ENCODE measurements around the gene ZNF425.

ZNF425 gene, protein sequence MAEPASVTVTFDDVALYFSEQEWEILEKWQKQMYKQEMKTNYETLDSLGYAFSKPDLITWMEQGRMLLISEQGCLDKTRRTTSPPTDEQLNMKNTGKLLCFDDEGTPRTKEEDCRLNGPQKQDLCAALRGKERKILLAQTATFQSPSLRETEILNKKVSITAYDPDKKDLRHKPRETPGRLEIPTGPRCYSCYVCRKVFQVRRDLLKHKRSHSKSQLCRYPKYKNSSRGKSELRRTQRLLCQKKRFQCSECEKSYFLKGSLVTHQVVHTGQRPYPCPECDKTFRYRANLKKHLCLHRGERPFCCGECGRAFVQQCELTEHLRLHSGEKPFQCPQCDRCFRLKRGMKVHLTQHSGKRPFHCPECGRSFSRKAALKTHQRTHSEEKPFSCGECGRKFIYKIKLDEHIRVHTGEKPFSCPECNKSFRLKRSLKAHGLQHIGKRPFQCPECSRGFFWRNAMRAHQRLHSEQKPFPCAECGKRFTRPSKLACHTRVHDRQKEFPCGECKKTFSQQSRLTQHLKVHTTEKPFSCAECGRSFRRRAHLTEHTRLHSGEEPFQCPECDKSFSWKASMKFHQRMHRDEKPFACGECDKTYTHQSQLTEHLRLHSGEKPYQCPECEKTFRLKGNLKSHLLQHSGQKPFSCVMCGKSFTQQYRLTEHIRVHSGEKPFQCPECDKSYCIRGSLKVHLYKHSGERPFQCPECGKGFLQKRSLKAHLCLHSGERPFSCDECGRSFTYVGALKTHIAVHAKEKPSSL

DNA sequence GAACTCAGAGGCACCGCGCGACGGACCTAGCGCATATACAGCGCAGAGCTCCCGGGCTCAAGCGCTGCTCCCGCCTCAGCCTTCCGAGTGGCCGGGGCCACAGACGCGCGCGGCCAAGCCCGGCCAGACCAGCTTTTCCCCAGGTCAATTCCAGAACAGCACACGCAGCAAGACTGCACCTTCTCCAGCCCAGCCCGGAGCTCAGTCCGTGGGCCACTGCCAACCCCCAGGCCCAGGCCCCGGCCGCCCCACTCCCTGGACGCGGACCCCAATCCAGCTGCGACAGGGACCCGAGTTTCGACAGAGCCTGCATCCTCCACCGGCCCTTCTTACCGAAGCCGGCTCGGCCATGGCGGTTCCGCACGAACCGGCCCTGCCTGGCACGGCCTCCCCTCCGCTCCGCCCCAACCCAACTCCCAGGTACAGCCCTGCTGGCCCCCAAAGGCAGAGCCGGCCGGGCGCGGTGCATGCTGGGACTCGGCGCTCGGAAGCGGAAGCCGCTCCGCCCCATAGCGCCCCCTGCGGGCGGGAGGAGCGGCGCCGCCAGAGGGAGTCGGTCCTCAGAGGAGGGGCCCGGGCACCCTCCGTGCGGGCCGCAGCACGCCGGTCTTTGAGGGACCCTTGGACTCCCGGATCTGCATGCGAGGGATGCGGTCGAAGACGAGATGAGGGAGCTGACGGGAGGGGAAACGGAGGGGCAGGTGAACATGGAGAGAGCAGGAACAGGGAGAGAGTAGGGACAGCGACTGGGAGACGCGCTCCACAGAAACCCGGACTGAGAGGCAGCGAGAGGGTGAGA lies at the start of gene ZNF425:
Gene ZNF425, minus strand, starts transcription at position 462 of the 799 bp plus-strand sequence. Its CDS starts 111 bp downstream, at position 351.
- Histone ChIP-seq H3K36me3 (ENCODE audit: control insufficient read depth, insufficient read depth, low read length) (peaks cover 13% of the 10 kb centered on the region), H3K9ac (ENCODE audit: low read length) (peak within 1 kb of the TSS; percentile 94), H3K9me3 (ENCODE audit: control insufficient read depth, insufficient read depth, low read depth, low read length) (peaks cover 12% of the 10 kb centered on the region), H3K27ac (ENCODE audit: low read depth, low read length) (peak within 1 kb of the TSS; percentile 94), H3K4me1 (ENCODE audit: control insufficient read depth, insufficient read depth, low read length) (peaks cover 10% of the 10 kb centered on the region), H3K4me3 (ENCODE audit: low read depth, low read length) (peak within 1 kb of the TSS; percentile 84), H3K27me3 (ENCODE audit: control insufficient read depth, insufficient read depth, low read length) (no peaks in the 10 kb centered on the region)

DNA sequence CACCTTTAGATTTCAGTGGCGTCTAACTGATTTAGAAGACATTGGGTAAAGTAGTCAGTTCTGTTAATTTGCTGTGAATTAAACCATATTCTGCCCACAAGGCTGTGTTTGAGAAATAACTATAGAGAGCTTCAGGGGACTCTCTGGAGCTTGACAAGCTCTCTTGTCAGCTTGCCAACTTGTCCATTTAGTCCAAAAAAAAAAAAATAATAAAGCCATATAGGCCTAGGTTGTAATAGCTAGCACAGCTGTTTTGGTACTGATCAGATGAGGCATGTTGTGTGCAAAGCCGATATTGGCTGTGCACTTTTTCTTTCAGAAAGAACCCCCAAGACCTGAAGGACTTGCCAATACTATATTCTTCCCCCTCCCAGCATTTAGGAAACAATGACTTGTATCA lies 49.0 kb upstream of the ZNF425 start:
- no peak overlapping the region for H3K9ac ChIP-seq (ENCODE audit: low read length)
- no peaks in the 10 kb centered on the region for H3K9me3 ChIP-seq (ENCODE audit: control insufficient read depth, insufficient read depth, low read depth, low read length)
- H3K27me3 ChIP-seq (ENCODE audit: control insufficient read depth, insufficient read depth, low read length): no peaks in the 10 kb centered on the region
- H3K4me3 ChIP-seq (ENCODE audit: low read depth, low read length): no peak overlapping the region
- no peaks in the 10 kb centered on the region for H3K4me1 ChIP-seq (ENCODE audit: control insufficient read depth, insufficient read depth, low read length)
- H3K36me3 ChIP-seq (ENCODE audit: control insufficient read depth, insufficient read depth, low read length): peaks cover 96% of the 10 kb centered on the region
- H3K27ac ChIP-seq (ENCODE audit: low read depth, low read length): no peak overlapping the region

DNA sequence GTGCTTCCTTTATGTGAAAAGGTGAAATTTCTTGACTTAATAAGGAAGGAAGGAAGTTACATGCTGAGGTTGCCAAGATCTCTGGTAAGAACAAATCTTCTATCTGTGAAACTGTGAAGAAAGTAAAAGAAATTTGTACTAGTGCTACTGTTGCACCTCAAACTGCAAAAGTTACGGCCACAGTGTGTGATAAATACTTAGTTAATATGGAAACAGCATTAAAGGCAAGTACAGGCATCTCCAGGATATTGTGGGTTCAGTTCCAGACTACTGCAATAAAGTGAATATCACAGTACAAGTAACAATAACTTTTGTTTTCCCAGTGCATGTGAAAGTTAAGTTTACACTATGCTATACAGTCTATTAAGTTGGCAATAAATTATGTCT lies 46.4 kb upstream of the ZNF425 start:
- Histone ChIP-seq H3K9ac (ENCODE audit: low read length) (no peak overlapping the region), H3K4me3 (ENCODE audit: low read depth, low read length) (no peak overlapping the region), H3K27ac (ENCODE audit: low read depth, low read length) (no peak overlapping the region), H3K27me3 (ENCODE audit: control insufficient read depth, insufficient read depth, low read length) (no peaks in the 10 kb centered on the region), H3K4me1 (ENCODE audit: control insufficient read depth, insufficient read depth, low read length) (no peaks in the 10 kb centered on the region), H3K9me3 (ENCODE audit: control insufficient read depth, insufficient read depth, low read depth, low read length) (no peaks in the 10 kb centered on the region), H3K36me3 (ENCODE audit: control insufficient read depth, insufficient read depth, low read length) (peaks cover 96% of the 10 kb centered on the region)

DNA sequence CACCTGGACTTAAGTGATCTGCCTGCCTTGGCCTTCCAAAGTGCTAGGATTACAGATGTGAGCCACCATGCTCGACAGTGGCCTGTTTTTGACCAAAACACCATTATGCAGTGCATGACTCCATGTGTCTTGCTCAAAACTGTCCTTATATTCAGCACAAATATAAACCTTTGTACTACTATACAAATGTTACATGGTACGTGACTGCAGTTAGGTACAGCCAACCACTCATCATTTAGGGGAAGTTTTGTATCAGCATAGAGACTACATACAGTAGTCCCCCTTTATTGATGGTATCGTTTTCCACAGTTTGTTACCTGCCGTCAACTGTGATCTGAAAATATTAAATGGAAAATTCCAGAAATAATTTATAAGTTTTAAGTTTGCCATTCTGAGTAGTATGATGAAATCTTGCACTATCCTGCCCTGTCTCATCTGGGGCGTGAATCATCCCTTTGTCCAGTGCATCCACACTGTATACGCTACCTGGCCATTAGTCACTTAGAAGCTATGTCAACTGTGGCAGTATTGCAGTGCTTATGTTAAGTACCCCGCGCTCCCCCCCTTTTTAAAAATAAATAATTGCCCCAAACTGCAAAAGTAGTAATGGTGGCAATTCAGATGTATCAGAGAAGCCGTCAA lies 45.9 kb upstream of the ZNF425 start:
- no peaks in the 10 kb centered on the region for H3K4me1 ChIP-seq (ENCODE audit: control insufficient read depth, insufficient read depth, low read length)
- H3K36me3 ChIP-seq (ENCODE audit: control insufficient read depth, insufficient read depth, low read length): peaks cover 96% of the 10 kb centered on the region
- no peaks in the 10 kb centered on the region for H3K9me3 ChIP-seq (ENCODE audit: control insufficient read depth, insufficient read depth, low read depth, low read length)
- no peak overlapping the region for H3K4me3 ChIP-seq (ENCODE audit: low read depth, low read length)
- no peaks in the 10 kb centered on the region for H3K27me3 ChIP-seq (ENCODE audit: control insufficient read depth, insufficient read depth, low read length)
- no peak overlapping the region for H3K27ac ChIP-seq (ENCODE audit: low read depth, low read length)
- no peak overlapping the region for H3K9ac ChIP-seq (ENCODE audit: low read length)

DNA sequence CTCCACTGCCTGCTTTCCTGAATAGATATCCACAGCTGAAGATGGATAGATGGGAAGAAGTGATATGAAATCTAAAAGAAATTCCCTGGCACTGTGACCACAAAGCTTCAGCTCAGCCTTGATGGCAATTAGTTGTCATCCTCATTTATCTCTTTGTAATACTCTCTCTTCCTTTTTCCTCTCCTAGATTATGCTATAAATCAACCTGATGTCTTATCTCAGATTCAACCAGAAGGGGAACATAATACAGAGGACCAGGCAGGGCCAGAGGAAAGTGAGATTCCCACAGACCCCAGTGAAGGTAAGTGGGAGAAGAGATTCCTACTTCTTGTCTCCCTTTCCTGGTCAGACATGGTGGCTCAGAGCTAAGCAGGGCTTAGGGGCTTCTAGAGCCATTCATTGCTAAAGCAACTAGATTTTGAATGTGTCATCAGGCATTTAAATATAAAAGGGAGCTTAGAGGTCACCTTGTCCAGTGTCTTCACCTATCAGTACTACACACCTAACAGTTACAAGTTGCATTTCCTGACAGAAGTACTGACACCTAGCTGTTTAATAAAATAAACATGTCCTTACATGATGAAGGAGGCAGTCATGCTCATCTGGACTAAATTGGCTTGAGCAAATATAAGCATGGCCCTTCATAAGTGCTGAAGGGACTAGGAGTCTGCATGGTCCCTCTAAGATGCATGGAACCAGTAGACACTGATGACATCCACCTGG lies 40.7 kb upstream of the ZNF425 start:
- no peak overlapping the region for H3K9ac ChIP-seq (ENCODE audit: low read length)
- no peak overlapping the region for H3K27ac ChIP-seq (ENCODE audit: low read depth, low read length)
- no peaks in the 10 kb centered on the region for H3K27me3 ChIP-seq (ENCODE audit: control insufficient read depth, insufficient read depth, low read length)
- no peaks in the 10 kb centered on the region for H3K4me1 ChIP-seq (ENCODE audit: control insufficient read depth, insufficient read depth, low read length)
- H3K36me3 ChIP-seq (ENCODE audit: control insufficient read depth, insufficient read depth, low read length): peaks cover 89% of the 10 kb centered on the region
- no peak overlapping the region for H3K4me3 ChIP-seq (ENCODE audit: low read depth, low read length)
- no peaks in the 10 kb centered on the region for H3K9me3 ChIP-seq (ENCODE audit: control insufficient read depth, insufficient read depth, low read depth, low read length)

DNA sequence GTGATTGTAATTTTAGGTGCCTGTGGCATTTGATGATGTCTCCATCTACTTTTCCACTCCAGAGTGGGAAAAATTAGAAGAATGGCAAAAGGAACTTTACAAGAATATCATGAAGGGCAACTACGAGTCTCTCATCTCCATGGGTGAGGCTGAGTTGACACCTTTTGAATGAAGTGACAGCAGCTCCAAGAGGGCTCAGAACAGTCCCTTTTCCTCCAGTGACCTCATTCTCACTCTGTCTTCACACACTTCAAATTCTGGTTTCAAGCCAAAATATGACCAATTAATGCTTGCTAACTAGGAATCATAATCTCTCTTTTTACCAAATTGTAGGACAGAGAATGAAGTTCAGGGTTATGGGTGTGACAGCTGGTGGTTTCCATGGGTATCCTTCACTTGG lies 40.0 kb upstream of the ZNF425 start:
- Histone ChIP-seq H3K9ac (ENCODE audit: low read length) (no peak overlapping the region), H3K4me1 (ENCODE audit: control insufficient read depth, insufficient read depth, low read length) (no peaks in the 10 kb centered on the region), H3K36me3 (ENCODE audit: control insufficient read depth, insufficient read depth, low read length) (peaks cover 89% of the 10 kb centered on the region), H3K4me3 (ENCODE audit: low read depth, low read length) (no peak overlapping the region), H3K27me3 (ENCODE audit: control insufficient read depth, insufficient read depth, low read length) (no peaks in the 10 kb centered on the region), H3K27ac (ENCODE audit: low read depth, low read length) (no peak overlapping the region), H3K9me3 (ENCODE audit: control insufficient read depth, insufficient read depth, low read depth, low read length) (no peaks in the 10 kb centered on the region)

DNA sequence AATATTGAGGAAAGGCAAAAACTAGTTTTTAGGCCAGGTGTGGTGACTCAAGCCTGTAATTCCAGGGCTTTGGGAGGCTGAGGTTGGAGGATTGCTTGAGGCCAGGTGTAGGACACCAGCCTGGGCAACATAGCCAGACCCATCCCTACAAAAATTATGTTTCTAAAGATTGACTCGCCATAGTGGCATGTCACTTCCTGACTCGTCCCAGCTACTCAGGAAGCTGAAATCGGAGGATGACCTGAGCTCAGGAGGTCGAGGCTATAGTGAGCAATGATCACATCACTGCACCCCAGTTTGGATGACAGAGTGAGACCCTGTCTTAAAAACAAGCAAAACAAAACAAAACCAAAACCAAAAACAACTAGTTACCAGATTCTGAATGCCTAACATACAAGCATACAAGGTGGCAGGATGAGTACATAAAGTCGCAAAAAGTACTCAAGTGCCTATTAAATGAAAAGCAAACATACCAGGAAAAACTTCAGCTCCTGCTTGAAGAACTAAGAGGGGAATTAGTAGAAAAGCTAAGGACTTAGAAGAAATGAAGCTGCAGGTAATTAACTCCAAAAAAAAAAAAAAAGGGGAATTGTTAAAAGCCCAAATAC lies 35.2 kb upstream of the ZNF425 start:
- Histone ChIP-seq H3K9me3 (ENCODE audit: control insufficient read depth, insufficient read depth, low read depth, low read length) (no peaks in the 10 kb centered on the region), H3K27ac (ENCODE audit: low read depth, low read length) (no peak overlapping the region), H3K27me3 (ENCODE audit: control insufficient read depth, insufficient read depth, low read length) (no peaks in the 10 kb centered on the region), H3K9ac (ENCODE audit: low read length) (no peak overlapping the region), H3K36me3 (ENCODE audit: control insufficient read depth, insufficient read depth, low read length) (peaks cover 83% of the 10 kb centered on the region), H3K4me1 (ENCODE audit: control insufficient read depth, insufficient read depth, low read length) (no peaks in the 10 kb centered on the region), H3K4me3 (ENCODE audit: low read depth, low read length) (no peak overlapping the region)

DNA sequence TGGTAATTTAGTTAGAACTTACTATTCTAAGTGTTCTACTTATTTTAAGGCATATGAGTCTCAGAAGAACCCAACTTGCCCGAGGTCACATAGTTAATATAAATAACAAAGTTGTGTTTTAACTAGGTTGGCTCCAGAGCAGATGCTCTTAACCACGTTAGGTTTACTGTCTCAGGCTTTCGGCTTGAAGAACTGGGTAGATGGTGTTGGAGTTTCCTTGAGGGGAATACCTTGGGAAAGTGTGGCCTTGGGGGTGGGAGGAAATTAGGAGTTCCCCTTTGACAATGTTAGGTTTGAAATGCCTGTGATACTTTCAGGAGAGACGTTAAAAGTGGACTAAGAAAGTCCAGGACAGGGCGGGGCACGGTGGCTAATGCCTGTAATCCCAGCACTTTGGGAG lies 30.8 kb upstream of the ZNF425 start:
- H3K36me3 ChIP-seq (ENCODE audit: control insufficient read depth, insufficient read depth, low read length): peaks cover 83% of the 10 kb centered on the region
- no peak overlapping the region for H3K9ac ChIP-seq (ENCODE audit: low read length)
- H3K27ac ChIP-seq (ENCODE audit: low read depth, low read length): no peak overlapping the region

DNA sequence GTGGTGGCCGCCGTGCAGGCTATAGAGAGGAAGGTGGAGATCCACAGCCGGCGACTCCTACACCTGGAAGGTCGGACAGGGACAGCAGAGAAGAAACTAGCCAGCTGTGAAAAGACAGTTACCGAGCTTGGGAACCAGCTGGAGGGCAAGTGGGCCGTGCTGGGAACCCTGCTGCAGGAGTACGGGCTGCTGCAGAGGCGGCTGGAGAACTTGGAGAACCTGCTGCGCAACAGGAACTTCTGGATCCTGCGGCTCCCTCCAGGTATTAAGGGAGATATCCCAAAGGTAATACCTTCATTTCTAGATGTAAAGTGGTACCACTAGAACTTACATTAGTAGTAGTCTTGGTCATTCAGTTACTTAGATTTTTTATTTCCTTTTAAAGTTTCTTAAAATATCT lies 27.9 kb upstream of the ZNF425 start:
- Histone ChIP-seq H3K36me3 (ENCODE audit: control insufficient read depth, insufficient read depth, low read length) (peaks cover 72% of the 10 kb centered on the region), H3K9me3 (ENCODE audit: control insufficient read depth, insufficient read depth, low read depth, low read length) (no peaks in the 10 kb centered on the region), H3K27me3 (ENCODE audit: control insufficient read depth, insufficient read depth, low read length) (no peaks in the 10 kb centered on the region), H3K9ac (ENCODE audit: low read length) (no peak overlapping the region), H3K4me1 (ENCODE audit: control insufficient read depth, insufficient read depth, low read length) (peaks cover 17% of the 10 kb centered on the region), H3K4me3 (ENCODE audit: low read depth, low read length) (no peak overlapping the region), H3K27ac (ENCODE audit: low read depth, low read length) (no peak overlapping the region)

More for the DNA sequence above, 30.8 kb upstream of the ZNF425 start:
- Histone ChIP-seq H3K9me3 (ENCODE audit: control insufficient read depth, insufficient read depth, low read depth, low read length) (no peaks in the 10 kb centered on the region), H3K4me3 (ENCODE audit: low read depth, low read length) (no peak overlapping the region), H3K4me1 (ENCODE audit: control insufficient read depth, insufficient read depth, low read length) (no peaks in the 10 kb centered on the region), H3K27me3 (ENCODE audit: control insufficient read depth, insufficient read depth, low read length) (no peaks in the 10 kb centered on the region)

DNA sequence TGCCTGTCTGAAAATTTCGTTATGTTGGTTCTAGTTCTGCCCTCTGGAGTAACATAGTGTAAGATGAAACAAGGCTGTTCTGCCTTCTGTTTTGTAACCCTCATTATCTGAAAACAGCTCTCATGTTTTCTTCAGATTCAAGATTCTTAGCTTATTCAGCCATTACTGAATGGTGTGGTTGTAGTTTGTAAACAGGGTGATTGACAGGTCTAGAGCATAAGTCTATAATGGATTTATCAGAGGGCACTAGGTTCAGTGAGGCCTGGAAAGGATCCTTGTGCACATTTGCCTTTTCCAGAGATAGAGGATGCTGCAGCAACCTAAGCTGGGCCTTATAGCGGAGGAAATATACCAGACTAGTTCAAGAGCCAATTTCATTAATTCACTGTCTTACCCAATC lies 27.2 kb upstream of the ZNF425 start:
- Histone ChIP-seq H3K9me3 (ENCODE audit: control insufficient read depth, insufficient read depth, low read depth, low read length) (no peaks in the 10 kb centered on the region), H3K4me1 (ENCODE audit: control insufficient read depth, insufficient read depth, low read length) (peaks cover 17% of the 10 kb centered on the region), H3K27ac (ENCODE audit: low read depth, low read length) (no peak overlapping the region), H3K4me3 (ENCODE audit: low read depth, low read length) (no peak overlapping the region), H3K36me3 (ENCODE audit: control insufficient read depth, insufficient read depth, low read length) (peaks cover 66% of the 10 kb centered on the region), H3K9ac (ENCODE audit: low read length) (no peak overlapping the region), H3K27me3 (ENCODE audit: control insufficient read depth, insufficient read depth, low read length) (no peaks in the 10 kb centered on the region)
